HCT116 (cell line): ENCODE data around the gene SNAPC4.

ENCODE experiments used
- EZH2 ChIP-seq: fragments of 200-600 bp; sonication (generic); IDR thresholded peaks from 2 replicates; pipeline ENCODE4 v1.6.1; 2017; ENCODE audit warnings: antibody characterized with exemption, mixed run types
- SRF ChIP-seq: IDR thresholded peaks from 2 replicates; pipeline ENCODE4 v1.6.1; 2012; ENCODE audit warnings: low read depth
- TF ChIP-seq, protein P1 (sequence below): IDR thresholded peaks from 2 replicates; pipeline ENCODE4 v1.6.1; 2012; ENCODE audit warnings: low read depth
- TF ChIP-seq, protein P2 (sequence below), 3 experiments: fragments of 200-600 bp in 1 of 3; sonication (generic) in 1 of 3; IDR thresholded peaks in 2 of 3; conservative IDR thresholded peaks in 1 of 3; 2 replicates each; pipeline ENCODE4 v1.5.1; 2012 to 2017; ENCODE audit warnings: low read depth in 2 of 3, low read length in 2 of 3, antibody characterized with exemption in 1 of 3, borderline replicate concordance in 1 of 3, control low read depth in 1 of 3, mild to moderate bottlenecking in 1 of 3, mixed read lengths in 1 of 3, mixed run types in 1 of 3, moderate library complexity in 1 of 3; ENCODE audit not compliant: insufficient read depth in 1 of 3
- TF ChIP-seq, protein P3 (sequence below): IDR thresholded peaks from 2 replicates; pipeline ENCODE4 v1.6.1; 2011; ENCODE audit warnings: mild to moderate bottlenecking, low read length, moderate library complexity; ENCODE audit not compliant: insufficient replicate concordance; ENCODE audit errors: extremely low read depth

DNA sequence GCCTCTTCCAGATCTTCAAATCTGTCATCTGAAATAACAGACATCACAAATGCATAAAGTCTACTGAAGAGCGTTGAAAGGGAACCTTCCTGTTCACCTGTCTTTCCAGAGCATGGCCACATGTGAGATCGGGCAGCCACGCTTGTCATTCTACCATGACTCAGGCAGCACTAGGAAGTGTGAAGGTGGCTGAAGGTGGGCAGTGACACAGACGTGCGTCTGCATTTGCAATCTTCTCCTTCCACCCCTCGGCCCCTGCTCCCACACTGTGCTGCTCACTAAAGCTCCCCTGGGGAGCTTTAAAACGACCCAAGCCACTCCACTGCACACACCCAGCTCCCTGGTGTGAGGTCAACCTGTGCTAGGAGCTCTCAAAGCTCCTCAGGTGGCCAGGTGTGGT is 7.9 kb upstream of the SNAPC4 start:
- TF ChIP-seq EZH2 (no peak), SRF (no peak)
- TF ChIP-seq, protein P1, sequence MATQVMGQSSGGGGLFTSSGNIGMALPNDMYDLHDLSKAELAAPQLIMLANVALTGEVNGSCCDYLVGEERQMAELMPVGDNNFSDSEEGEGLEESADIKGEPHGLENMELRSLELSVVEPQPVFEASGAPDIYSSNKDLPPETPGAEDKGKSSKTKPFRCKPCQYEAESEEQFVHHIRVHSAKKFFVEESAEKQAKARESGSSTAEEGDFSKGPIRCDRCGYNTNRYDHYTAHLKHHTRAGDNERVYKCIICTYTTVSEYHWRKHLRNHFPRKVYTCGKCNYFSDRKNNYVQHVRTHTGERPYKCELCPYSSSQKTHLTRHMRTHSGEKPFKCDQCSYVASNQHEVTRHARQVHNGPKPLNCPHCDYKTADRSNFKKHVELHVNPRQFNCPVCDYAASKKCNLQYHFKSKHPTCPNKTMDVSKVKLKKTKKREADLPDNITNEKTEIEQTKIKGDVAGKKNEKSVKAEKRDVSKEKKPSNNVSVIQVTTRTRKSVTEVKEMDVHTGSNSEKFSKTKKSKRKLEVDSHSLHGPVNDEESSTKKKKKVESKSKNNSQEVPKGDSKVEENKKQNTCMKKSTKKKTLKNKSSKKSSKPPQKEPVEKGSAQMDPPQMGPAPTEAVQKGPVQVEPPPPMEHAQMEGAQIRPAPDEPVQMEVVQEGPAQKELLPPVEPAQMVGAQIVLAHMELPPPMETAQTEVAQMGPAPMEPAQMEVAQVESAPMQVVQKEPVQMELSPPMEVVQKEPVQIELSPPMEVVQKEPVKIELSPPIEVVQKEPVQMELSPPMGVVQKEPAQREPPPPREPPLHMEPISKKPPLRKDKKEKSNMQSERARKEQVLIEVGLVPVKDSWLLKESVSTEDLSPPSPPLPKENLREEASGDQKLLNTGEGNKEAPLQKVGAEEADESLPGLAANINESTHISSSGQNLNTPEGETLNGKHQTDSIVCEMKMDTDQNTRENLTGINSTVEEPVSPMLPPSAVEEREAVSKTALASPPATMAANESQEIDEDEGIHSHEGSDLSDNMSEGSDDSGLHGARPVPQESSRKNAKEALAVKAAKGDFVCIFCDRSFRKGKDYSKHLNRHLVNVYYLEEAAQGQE = no peak
- TF ChIP-seq, protein P2, sequence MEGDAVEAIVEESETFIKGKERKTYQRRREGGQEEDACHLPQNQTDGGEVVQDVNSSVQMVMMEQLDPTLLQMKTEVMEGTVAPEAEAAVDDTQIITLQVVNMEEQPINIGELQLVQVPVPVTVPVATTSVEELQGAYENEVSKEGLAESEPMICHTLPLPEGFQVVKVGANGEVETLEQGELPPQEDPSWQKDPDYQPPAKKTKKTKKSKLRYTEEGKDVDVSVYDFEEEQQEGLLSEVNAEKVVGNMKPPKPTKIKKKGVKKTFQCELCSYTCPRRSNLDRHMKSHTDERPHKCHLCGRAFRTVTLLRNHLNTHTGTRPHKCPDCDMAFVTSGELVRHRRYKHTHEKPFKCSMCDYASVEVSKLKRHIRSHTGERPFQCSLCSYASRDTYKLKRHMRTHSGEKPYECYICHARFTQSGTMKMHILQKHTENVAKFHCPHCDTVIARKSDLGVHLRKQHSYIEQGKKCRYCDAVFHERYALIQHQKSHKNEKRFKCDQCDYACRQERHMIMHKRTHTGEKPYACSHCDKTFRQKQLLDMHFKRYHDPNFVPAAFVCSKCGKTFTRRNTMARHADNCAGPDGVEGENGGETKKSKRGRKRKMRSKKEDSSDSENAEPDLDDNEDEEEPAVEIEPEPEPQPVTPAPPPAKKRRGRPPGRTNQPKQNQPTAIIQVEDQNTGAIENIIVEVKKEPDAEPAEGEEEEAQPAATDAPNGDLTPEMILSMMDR (IDR thresholded peaks at IDR 0.05 in 2 of 3, conservative IDR thresholded peaks at IDR 0.05 in 1 of 3; ENCODE audit: borderline replicate concordance in 1 of 3, insufficient read depth in 1 of 3, low read depth in 2 of 3, low read length in 2 of 3) = no peak
- TF ChIP-seq, protein P3, sequence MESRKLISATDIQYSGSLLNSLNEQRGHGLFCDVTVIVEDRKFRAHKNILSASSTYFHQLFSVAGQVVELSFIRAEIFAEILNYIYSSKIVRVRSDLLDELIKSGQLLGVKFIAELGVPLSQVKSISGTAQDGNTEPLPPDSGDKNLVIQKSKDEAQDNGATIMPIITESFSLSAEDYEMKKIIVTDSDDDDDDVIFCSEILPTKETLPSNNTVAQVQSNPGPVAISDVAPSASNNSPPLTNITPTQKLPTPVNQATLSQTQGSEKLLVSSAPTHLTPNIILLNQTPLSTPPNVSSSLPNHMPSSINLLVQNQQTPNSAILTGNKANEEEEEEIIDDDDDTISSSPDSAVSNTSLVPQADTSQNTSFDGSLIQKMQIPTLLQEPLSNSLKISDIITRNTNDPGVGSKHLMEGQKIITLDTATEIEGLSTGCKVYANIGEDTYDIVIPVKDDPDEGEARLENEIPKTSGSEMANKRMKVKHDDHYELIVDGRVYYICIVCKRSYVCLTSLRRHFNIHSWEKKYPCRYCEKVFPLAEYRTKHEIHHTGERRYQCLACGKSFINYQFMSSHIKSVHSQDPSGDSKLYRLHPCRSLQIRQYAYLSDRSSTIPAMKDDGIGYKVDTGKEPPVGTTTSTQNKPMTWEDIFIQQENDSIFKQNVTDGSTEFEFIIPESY = no peak
